H1 (cell line): ENCODE results near the gene ARCN1. TPM values are rescaled to one million over a fixed set of nuclear protein-coding genes. Genes with fewer than 3 reads are reported as not detected.

Experiments
- CTCF ChIA-PET: fragments of 300-600 bp; sonication (Branson Sonifier 250); formaldehyde crosslinking; loops from one replicate; lab custom pipeline; 2021; ENCODE audit not compliant: partially characterized antibody; lab: Charles Lee
- POLR2A ChIA-PET: fragments of 300-600 bp; sonication (Branson Sonifier 250); formaldehyde crosslinking; loops from one replicate; lab custom pipeline; 2021; ENCODE audit warnings: inconsistent platforms; ENCODE audit not compliant: partially characterized antibody; lab: Charles Lee
- DNase-seq, 2 experiments: peaks; one replicate each; pipeline versions ENCODE4 v3.0.0 to v3.0.0-alpha.2; 2010 to 2022; ENCODE audit warnings: low spot score in 2 of 2, low read depth in 1 of 2, mixed read lengths in 1 of 2
- FAIRE-seq: peaks from 2 replicates; lab custom pipeline; 2011; peaks lifted over from hg19 to GRCh38; lab: Jason Lieb, UNC
- H2AFZ ChIP-seq: 2 replicates; pipeline ENCODE4 v1.8.1; 2012; ENCODE audit warnings: low read length, inconsistent platforms
- H2AK5ac ChIP-seq: 2 replicates; pipeline ENCODE4 v1.6.1; 2013; ENCODE audit warnings: low read depth, low read length
- H2BK120ac ChIP-seq: replicated peaks from 2 replicates; pipeline ENCODE3; 2013; ENCODE audit warnings: low read depth, low read length, inconsistent platforms
- H2BK12ac ChIP-seq: 2 replicates; pipeline ENCODE4 v1.6.1; 2013; ENCODE audit warnings: low read depth, low read length
- H2BK15ac ChIP-seq: 2 replicates; pipeline ENCODE4 v1.6.1; 2013; ENCODE audit warnings: low read length
- H2BK20ac ChIP-seq: 2 replicates; pipeline ENCODE4 v1.6.1; 2013; ENCODE audit warnings: low read length
- H2BK5ac ChIP-seq: 2 replicates; pipeline ENCODE4 v1.6.1; 2013; ENCODE audit warnings: low read depth, low read length
- H3K14ac ChIP-seq: 2 replicates; pipeline ENCODE4 v1.6.1; 2013; ENCODE audit warnings: inconsistent platforms; ENCODE audit not compliant: insufficient read length
- H3K18ac ChIP-seq: 2 replicates; pipeline ENCODE4 v1.6.1; 2013; ENCODE audit warnings: low read length; ENCODE audit errors: extremely low read depth
- H3K23ac ChIP-seq: 2 replicates; pipeline ENCODE4 v1.6.1; 2013; ENCODE audit warnings: inconsistent platforms; ENCODE audit not compliant: insufficient read length
- H3K23me2 ChIP-seq: 2 replicates; pipeline ENCODE4 v1.6.1; 2013; ENCODE audit warnings: low read depth, low read length
- H3K27ac ChIP-seq: 2 replicates; pipeline ENCODE4 v1.6.1; 2011; ENCODE audit warnings: low read depth, low read length, inconsistent platforms
- H3K27me3 ChIP-seq, 4 experiments: replicated peaks in 1 of 4; 1 replicate in 1 of 4; 2 replicates in 3 of 4; pipeline versions ENCODE4 v1.6.1 to v1.8.1; 2011 to 2013; ENCODE audit warnings: low read length in 3 of 4, mild to moderate bottlenecking in 3 of 4, inconsistent platforms in 2 of 4, mixed read lengths in 2 of 4, moderate library complexity in 1 of 4; ENCODE audit not compliant: control insufficient read depth in 3 of 4, insufficient read depth in 3 of 4; ENCODE audit errors: extremely low read depth in 1 of 4
- H3K36me3 ChIP-seq, 4 experiments: 2 replicates each; pipeline versions ENCODE4 v1.6.1 to v1.8.1; 2011 to 2013; ENCODE audit warnings: mild to moderate bottlenecking in 4 of 4, low read length in 3 of 4, moderate library complexity in 2 of 4, control low read depth in 1 of 4, inconsistent platforms in 1 of 4; ENCODE audit not compliant: insufficient read depth in 4 of 4, control insufficient read depth in 2 of 4
- H3K4ac ChIP-seq: replicated peaks from 2 replicates; pipeline ENCODE3; 2013; ENCODE audit warnings: low read length, low read depth, mixed read lengths, inconsistent platforms; ENCODE audit not compliant: insufficient read length
- H3K4me1 ChIP-seq, 4 experiments: replicated peaks in 1 of 4; 1 replicate in 1 of 4; 2 replicates in 3 of 4; pipeline versions ENCODE4 v1.6.1 to v1.8.1; 2011 to 2013; ENCODE audit warnings: low read length in 3 of 4, inconsistent platforms in 2 of 4, mixed read lengths in 1 of 4; ENCODE audit not compliant: insufficient read depth in 4 of 4, control insufficient read depth in 3 of 4
- H3K4me2 ChIP-seq, 2 experiments: 2 replicates each; pipeline versions ENCODE4 v1.6.1 to v1.8.1; 2011 to 2013; ENCODE audit warnings: low read depth in 2 of 2, low read length in 2 of 2, control low read depth in 1 of 2, inconsistent platforms in 1 of 2, mild to moderate bottlenecking in 1 of 2; ENCODE audit not compliant: insufficient read depth in 1 of 2
- H3K4me3 ChIP-seq, 4 experiments: fragments of 200-600, 300-600 bp in 1 of 4; sonication (generic), shearing (Covaris generic), sonication (Bioruptor Twin) in 1 of 4; 2 replicates each; pipeline versions ENCODE4 v1.5.1 to v1.8.1; 2011 to 2016; ENCODE audit warnings: low read length in 4 of 4, low read depth in 3 of 4, control low read depth in 2 of 4, inconsistent platforms in 2 of 4, mild to moderate bottlenecking in 2 of 4, mixed read lengths in 1 of 4, moderate library complexity in 1 of 4; ENCODE audit not compliant: insufficient read depth in 2 of 4; ENCODE audit errors: extremely low read depth in 1 of 4
- H3K56ac ChIP-seq: replicated peaks from 2 replicates; pipeline ENCODE3; 2013; ENCODE audit warnings: low read depth, mild to moderate bottlenecking, mixed read lengths, low read length, inconsistent platforms; ENCODE audit not compliant: insufficient read length
- H3K79me1 ChIP-seq: 2 replicates; pipeline ENCODE4 v1.6.1; 2013; ENCODE audit warnings: low read depth, low read length, control low read depth
- H3K79me2 ChIP-seq, 2 experiments: 2 replicates each; pipeline versions ENCODE4 v1.6.1 to v1.8.1; 2012 to 2013; ENCODE audit warnings: low read length in 2 of 2, mild to moderate bottlenecking in 2 of 2, inconsistent platforms in 1 of 2; ENCODE audit not compliant: insufficient read depth in 2 of 2, control insufficient read depth in 1 of 2
- H3K9ac ChIP-seq, 4 experiments: replicated peaks in 1 of 4; 1 replicate in 1 of 4; 2 replicates in 3 of 4; pipeline versions ENCODE4 v1.6.1 to v1.8.1; 2011 to 2013; ENCODE audit warnings: low read depth in 3 of 4, low read length in 3 of 4, control low read depth in 2 of 4, mild to moderate bottlenecking in 2 of 4, moderate library complexity in 2 of 4, inconsistent platforms in 1 of 4; ENCODE audit errors: extremely low read depth in 1 of 4
- H3K9me3 ChIP-seq, 2 experiments: 2 replicates each; pipeline versions ENCODE4 v1.6.1 to v1.8.1; 2012 to 2013; ENCODE audit warnings: mild to moderate bottlenecking in 2 of 2, moderate library complexity in 2 of 2, control low read depth in 1 of 2, inconsistent platforms in 1 of 2, low read depth in 1 of 2, low read length in 1 of 2, mixed read lengths in 1 of 2; ENCODE audit not compliant: insufficient read depth in 2 of 2
- H4K20me1 ChIP-seq, 2 experiments: replicated peaks in 1 of 2; 2 replicates each; pipeline versions ENCODE3 to v1.8.1; 2011 to 2013; ENCODE audit warnings: inconsistent platforms in 2 of 2, low read length in 2 of 2, mild to moderate bottlenecking in 1 of 2; ENCODE audit not compliant: insufficient read depth in 2 of 2, control insufficient read depth in 1 of 2
- H4K5ac ChIP-seq: 2 replicates; pipeline ENCODE4 v1.6.1; 2013; ENCODE audit warnings: low read length, low read depth, mixed read lengths, inconsistent platforms; ENCODE audit not compliant: insufficient read length
- H4K8ac ChIP-seq: 2 replicates; pipeline ENCODE4 v1.8.0; 2013; ENCODE audit warnings: mild to moderate bottlenecking, moderate library complexity, low read length, inconsistent platforms; ENCODE audit not compliant: insufficient read depth; ENCODE audit errors: extremely low read depth
- H4K91ac ChIP-seq: replicated peaks from 2 replicates; pipeline ENCODE3; 2013; ENCODE audit warnings: low read length, mixed read lengths, inconsistent platforms; ENCODE audit not compliant: insufficient read length
- CEBPB ChIP-seq: IDR thresholded peaks from 2 replicates; pipeline ENCODE4 v1.6.1; 2012; ENCODE audit warnings: low read depth, low read length
- EP300 ChIP-seq, 2 experiments: IDR thresholded peaks; 1 replicate in 1 of 2; 2 replicates in 1 of 2; pipeline ENCODE4 v1.6.1; 2011 to 2012; ENCODE audit warnings: low read depth in 2 of 2, low read length in 2 of 2, mild to moderate bottlenecking in 2 of 2, borderline replicate concordance in 1 of 2, inconsistent platforms in 1 of 2, moderate library complexity in 1 of 2
- KDM4A ChIP-seq: IDR thresholded peaks from one replicate; pipeline ENCODE4 v1.7.1; 2012; ENCODE audit warnings: low read depth, mild to moderate bottlenecking, moderate library complexity, low read length, inconsistent platforms; ENCODE audit not compliant: severe bottlenecking
- SP1 ChIP-seq: IDR thresholded peaks from 2 replicates; pipeline ENCODE4 v1.6.1; 2011; ENCODE audit warnings: low read depth, low read length
- SP4 ChIP-seq: IDR thresholded peaks from 2 replicates; pipeline ENCODE4 v1.6.1; 2012; ENCODE audit warnings: low read length, inconsistent platforms
- SUZ12 ChIP-seq: fragments of 200-600 bp; sonication (generic); IDR thresholded peaks from 2 replicates; pipeline ENCODE4 v1.6.1; 2012; ENCODE audit warnings: mild to moderate bottlenecking, inconsistent platforms, low read length, moderate library complexity, mixed read lengths
- TBP ChIP-seq: IDR thresholded peaks from 2 replicates; pipeline ENCODE4 v1.6.1; 2011; ENCODE audit warnings: low read depth, low read length, improper control_type of control experiment
- WGBS, 2 experiments: shearing (Covaris generic) in 1 of 2; methylation state at CpG; one replicate each; pipeline versions ENCODE4 v1.1.6 to v1.1.7; 2013 to 2015; ENCODE audit warnings: low lambda C conversion rate in 2 of 2, mixed read lengths in 2 of 2, inconsistent platforms in 1 of 2, low coverage in 1 of 2, missing lambda C conversion rate in 1 of 2; ENCODE audit not compliant: insufficient replicate concordance in 2 of 2, insufficient coverage in 1 of 2, insufficient read length in 1 of 2; ENCODE audit errors: extremely low coverage in 1 of 2, missing lambda C conversion rate in 1 of 2; 5-methylcytosine and 5-hydroxymethylcytosine counted together
- polyA plus RNA-seq, 7 experiments: library from polyadenylated mRNA; depleted of rRNA in 3 of 7; stranded (reverse) in 5 of 7; unstranded in 2 of 7; fragments of >200 nt in 5 of 7; fragments of 200-250 nt in 2 of 7; gene quantifications; 1 replicate in 5 of 7; 2 replicates in 1 of 7; 4 replicates in 1 of 7; pipeline versions ENCODE4 v1.2.1 to v1.2.3, GENCODE V29; 2011 to 2013; ENCODE audit warnings: missing spikeins in 2 of 7, mixed read lengths in 2 of 7
- total RNA-seq: library from RNA; stranded (reverse); fragmentation: NEBNext Ultra II Directional; extraction: Animal tissue kit (Norgen Biotek cat#: 25700); gene quantifications from 2 replicates; pipeline ENCODE4 v1.2.1, GENCODE V29; 2021

Gene ARCN1
- total and polyA plus RNA-seq, 2 of the 8 experiments (the other 6 are each of a cell fraction or from before 2014, with no cell fraction given) = 132 to 146 TPM

- H4K5ac ChIP-seq = no peak overlapping the region
- no peak overlapping the region for H2BK5ac ChIP-seq
- 88% methylated on average over 3 of the region's 3 CpGs; no CpG with 5 or more reads in 1 of the 2 experiments for WGBS, 2 experiments
- no peak overlapping the region for H2BK20ac ChIP-seq
- H2AK5ac ChIP-seq = no peak overlapping the region
- 0 out of 2 replicates have a peak, but pooled peaks cover 2% of the 10 kb centered on the region for H3K23me2 ChIP-seq
- no peaks in the 10 kb centered on the region for H3K79me2 ChIP-seq
- H4K20me1 ChIP-seq = peaks cover 0 to 1% of the 10 kb centered on the region in 2 experiments
- no peak for DNase-seq
- no peaks in the 10 kb centered on the region for H3K79me1 ChIP-seq
- no peak overlapping the region for H3K27ac ChIP-seq
- no peak overlapping the region for H2AFZ ChIP-seq
- H2BK120ac ChIP-seq = no peak overlapping the region
- no peak overlapping the region for H2BK12ac ChIP-seq
- H3K14ac ChIP-seq = no peak overlapping the region
- no peak overlapping the region for H2BK15ac ChIP-seq
- no peak overlapping the region for H3K4ac ChIP-seq
- no peak overlapping the region for H4K91ac ChIP-seq
- ChIA-PET POLR2A (interaction anchor here (0.8 to 1.8 kb wide), 4 partner anchors 10 to 47 kb away, joined by 3 to 4 read pairs (median 3); no protein-coding TSS in a partner anchor), CTCF (interaction anchor here (1.9 kb wide), 1 partner anchor 16 kb away, joined by 4 read pairs; no protein-coding TSS in a partner anchor)
- H3K9ac ChIP-seq = no peak overlapping the region
- no peaks in the 10 kb centered on the region for H3K4me1 ChIP-seq
- no peak overlapping the region for H3K56ac ChIP-seq
- H3K23ac ChIP-seq = no peak overlapping the region
- no peak overlapping the region for H3K4me3 ChIP-seq
- no peak for FAIRE-seq
- no peak overlapping the region for H3K4me2 ChIP-seq
- H4K8ac ChIP-seq = no peak overlapping the region
- H3K18ac ChIP-seq = no peak overlapping the region
- H3K36me3 ChIP-seq = peaks cover 0 to 3% (median 0%) of the 10 kb centered on the region in 4 experiments; a peak in 1 of 8 replicates
- H3K9me3 ChIP-seq = no peaks in the 10 kb centered on the region
- TF ChIP-seq SP4 (no peak), CEBPB (no peak), SUZ12 (no peak), TBP (no peak), EP300 (IDR thresholded peaks at IDR 0.05; ENCODE audit: borderline replicate concordance in 1 of 2, low read depth in 2 of 2, low read length in 2 of 2) (no peak), SP1 (no peak), KDM4A (no peak)
- no peaks in the 10 kb centered on the region for H3K27me3 ChIP-seq
Observed at GRCh38 chr11:118544647-118545010, 27.6 kb upstream of the ARCN1 start.
